Measurements from ENCODE around the gene BMERB1. TPM values are rescaled to one million over a fixed set of nuclear protein-coding genes. Genes with fewer than 3 reads are reported as not detected.
A peak's percentile ranks its signal among the peaks of the same experiment; 100 is the strongest.
"Not testable (repeated sequence)": the region's sequence is repeated elsewhere in the genome, so short reads cannot be mapped to it uniquely, and the experiment has no call there.

Gene BMERB1
- total RNA-seq (2014; rRNA removed; shearing (Covaris generic)) = 5.5 and 10.3 TPM in 2 replicates
- polyA plus RNA-seq (2015; cell fraction: cytosol; rRNA removed) = 7.0 and 9.0 TPM in 2 replicates
- polyA plus RNA-seq (2015; cell fraction: nucleus; rRNA removed) = 4.1 and 5.6 TPM in 2 replicates

DNA sequence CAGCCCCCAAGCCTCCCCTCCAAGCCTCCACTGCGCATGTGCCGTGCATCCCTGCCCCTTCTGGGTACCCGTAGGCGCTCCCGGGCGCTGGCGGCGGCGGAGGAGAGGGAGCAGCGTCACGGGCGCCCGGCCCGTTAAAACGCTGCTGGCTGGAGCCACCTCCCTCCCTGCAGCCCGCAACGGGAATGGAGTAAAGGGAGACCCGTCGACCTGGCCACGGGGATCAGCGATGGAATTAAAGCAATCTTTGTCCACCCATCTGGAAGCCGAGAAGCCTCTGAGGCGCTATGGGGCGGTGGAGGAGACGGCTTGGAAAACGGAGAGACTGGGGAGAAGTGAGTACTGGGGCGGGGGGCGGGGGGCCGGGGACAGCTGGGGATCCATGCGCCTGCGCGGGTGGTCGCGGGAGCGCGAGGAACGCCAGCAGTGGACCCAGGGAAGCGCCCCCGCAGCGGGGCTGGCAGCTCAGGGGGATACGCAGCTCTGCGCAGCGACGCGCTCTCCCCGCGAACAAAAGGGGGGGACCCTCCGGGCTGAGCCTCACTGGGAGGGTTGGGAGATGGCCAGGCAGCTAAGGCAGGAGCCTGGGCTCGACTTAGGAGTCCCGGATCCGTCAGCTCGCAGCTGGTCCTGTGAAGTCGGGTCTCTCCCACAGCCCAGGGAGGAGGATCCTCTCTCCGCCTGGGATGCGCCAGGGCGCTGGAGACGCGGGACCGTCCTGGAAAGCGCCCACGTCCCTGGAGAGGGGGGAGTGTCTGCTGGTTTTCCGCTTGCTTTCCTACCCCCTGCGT, at the start of gene BMERB1:
BMERB1 (plus strand) TSS at position 164 of the 791 bp plus-strand sequence; CDS start at position 230, 66 bp downstream.
- DNase-seq (ENCODE audit: low read depth) = peak; percentile 31

- DNase-seq (ENCODE audit: low read depth) = not testable (repeated sequence)
Measured at GRCh38 chr16:15388060-15388459, 46.3 kb upstream of the BMERB1 start.

DNA sequence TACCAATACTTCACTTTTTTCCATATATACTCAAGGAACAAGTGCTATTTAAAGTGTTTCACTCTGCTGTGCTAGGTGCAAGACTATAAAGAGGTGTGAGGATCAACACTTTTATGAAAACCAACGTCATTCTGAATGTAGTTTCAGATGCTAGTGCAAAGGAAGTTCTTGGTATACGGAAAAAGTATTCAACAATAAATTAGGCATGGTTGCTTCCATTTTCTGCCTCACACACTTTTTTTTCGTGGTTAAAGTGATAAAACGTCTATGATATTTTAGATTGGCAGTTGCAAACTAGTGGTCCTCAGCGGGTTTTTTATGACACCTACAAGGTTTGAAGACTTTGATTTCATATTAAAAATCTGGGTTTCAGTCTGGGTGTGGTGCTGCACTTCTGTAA, 44.5 kb upstream of the BMERB1 start:
- DNase-seq (ENCODE audit: low read depth) = not testable (repeated sequence)

- not testable (repeated sequence) for DNase-seq (ENCODE audit: low read depth)
Measured at GRCh38 chr16:15393025-15393424, 41.4 kb upstream of the BMERB1 start.

GRCh38 chr16:15395631-15396508, 38.5 kb upstream of the BMERB1 start, which contains the start of gene MPV17L:
MPV17L (plus strand) TSS chr16:15395754; CDS start chr16:15395898, 144 bp downstream.
- DNase-seq (ENCODE audit: low read depth) = not testable (repeated sequence)

DNA sequence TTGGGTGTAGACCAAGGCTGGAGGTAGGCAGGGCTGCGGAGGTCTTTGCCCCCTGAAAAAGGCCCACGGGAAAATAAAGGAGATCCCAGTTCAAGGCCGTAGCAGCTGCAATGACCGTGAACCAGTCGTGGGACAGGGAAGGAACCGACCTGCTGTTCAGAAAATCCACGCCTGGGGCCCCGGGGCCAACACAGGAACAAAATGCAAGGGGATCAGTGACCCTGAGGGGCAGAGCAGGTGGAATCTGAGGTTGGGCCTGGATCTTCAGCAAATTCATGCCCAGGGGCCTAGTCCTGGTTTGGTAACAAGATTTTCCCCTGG, 37.9 kb upstream of the BMERB1 start:
- DNase-seq (ENCODE audit: low read depth) = not testable (repeated sequence)

DNA sequence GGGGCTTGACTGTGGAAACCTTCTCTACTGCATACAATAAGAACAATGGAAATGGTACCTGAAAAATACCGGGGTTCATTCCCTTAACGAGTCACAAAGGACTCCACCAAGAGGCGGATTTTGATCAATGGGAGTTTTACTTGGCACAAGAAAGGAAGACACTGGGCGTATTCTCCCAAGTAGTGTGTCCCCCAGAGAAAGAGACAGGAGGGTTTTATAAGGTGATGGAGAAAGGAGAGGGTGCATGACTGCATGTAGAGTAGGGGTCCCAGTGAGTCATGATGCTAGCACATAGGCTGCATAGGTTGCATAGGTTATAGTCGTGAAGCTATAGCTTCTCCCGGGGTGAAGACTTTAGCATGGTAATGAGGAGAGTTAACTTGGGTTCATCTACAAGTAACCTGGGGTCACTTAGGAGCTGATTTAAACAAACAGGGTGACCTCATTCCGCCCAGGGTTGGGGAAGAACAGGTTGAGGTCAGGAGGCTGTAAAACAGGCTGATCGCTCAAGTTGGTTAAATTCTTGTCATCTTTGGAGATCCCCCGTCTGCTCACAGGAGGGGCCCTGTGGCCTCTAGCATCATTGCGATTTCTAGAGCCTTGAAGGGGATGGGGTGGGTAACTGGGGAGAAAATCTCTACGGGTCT, 37.3 kb upstream of the BMERB1 start:
- DNase-seq (ENCODE audit: low read depth) = no peak

DNA sequence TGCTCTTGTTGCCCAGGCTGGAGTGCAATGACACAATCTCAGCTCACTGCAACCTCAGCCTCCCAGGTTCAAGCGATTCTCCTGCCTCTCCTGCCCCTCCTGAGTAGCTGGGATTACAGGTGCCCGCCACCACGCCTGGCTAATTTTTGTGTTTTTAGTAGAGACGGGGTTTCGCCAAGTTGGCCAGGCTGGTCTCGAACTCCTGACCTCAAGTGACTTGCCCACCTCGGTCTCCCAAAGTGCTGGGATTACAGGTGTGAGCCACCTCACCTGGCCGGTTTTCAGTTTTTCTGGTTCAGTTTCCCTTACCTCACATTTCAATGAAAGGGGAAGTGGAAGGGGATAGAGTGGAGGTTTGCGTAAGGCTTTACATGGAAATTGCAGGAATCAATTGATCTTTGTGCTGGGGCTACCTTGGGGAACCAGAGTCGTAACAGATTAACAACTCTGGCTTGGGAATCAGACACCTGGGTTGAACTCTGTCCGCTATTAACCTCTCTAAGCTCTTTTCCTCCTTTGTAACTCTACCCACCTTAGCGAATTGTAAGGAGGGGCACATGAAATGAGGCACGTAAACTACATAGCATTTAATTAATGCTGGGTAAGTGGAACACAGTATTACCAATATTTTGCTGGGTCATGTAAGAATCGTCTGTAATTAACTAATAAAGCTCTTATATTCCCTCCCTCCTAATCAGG, 35.6 kb upstream of the BMERB1 start:
- DNase-seq (ENCODE audit: low read depth) = no peak

- no peak for DNase-seq (ENCODE audit: low read depth)
Measured at GRCh38 chr16:15399317-15399716, 35.1 kb upstream of the BMERB1 start.

- not testable (repeated sequence) for DNase-seq (ENCODE audit: low read depth)
Measured at GRCh38 chr16:15400314-15400713, 34.1 kb upstream of the BMERB1 start.

DNA sequence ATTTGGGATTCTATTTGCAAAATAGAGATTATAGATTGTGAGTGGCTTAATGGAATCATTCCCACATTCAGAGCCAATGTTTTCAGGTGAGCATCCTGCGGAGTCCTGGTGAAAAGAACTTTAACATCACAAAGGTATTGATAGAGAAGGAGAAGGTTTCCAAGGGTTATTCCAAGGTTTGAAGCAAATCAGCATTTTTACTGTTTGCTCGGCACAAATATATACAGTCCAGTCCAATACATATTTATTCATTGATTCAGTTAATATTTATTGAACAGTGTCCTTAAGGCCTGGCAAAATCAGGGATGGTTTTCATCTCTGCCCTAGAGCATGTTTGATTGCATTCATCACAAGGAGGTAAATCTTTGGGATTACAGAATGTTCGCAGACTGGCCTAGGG, 32.4 kb upstream of the BMERB1 start:
- no peak for DNase-seq (ENCODE audit: low read depth)

DNA sequence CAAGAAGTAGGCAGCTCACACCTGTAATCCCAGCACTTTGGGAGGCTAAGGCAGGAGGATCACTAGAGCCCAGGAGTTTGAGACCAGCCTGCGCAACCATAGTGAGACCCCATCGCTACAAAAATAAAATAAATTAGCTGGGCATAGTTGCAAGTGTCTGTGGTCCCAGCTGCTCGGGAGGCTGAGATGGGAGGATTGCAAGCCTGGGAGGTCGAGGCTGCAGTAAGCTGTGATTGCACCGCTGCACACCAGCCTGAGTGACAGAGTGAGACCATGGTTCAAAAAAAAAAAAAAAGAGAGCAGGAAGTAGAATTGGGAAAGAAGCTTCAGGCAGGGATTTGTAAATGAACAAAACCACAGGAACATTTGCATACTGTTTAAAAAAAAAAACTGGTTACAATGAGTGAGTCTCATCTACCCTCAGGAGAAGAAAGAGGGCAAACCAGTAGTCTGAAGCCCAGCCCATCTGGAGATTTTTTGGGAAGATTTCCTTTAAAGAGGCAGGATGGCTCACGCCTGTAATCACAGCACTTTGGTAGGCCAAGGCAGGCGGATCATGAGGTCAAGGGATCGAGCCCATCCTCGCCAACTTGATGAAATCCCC, 30.9 kb upstream of the BMERB1 start:
- peak; percentile 20 for DNase-seq (ENCODE audit: low read depth)

GRCh38 chr16:15404091-15404490, 30.3 kb upstream of the BMERB1 start:
- DNase-seq (ENCODE audit: low read depth) = not testable (repeated sequence)

DNA sequence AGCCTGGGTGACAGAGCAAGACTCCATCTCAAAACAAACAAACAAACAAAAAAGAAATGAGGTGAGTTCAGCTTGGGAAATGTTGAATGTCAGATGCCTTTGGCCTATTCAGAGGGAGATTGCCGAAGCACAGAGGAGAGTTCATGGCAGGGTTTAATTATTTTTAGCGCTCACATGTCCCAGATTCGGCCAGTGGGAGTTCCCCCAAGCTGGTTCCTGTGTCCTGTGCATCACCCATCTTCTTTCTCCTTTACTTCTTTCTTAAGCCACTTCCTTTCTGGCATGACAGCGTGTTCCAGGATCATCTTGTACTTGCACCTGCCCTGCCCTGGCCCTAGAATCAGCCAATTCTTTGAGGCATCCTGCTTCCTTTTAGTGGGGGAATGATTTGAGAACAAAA, 29.6 kb upstream of the BMERB1 start:
- DNase-seq (ENCODE audit: low read depth) = no peak

DNA sequence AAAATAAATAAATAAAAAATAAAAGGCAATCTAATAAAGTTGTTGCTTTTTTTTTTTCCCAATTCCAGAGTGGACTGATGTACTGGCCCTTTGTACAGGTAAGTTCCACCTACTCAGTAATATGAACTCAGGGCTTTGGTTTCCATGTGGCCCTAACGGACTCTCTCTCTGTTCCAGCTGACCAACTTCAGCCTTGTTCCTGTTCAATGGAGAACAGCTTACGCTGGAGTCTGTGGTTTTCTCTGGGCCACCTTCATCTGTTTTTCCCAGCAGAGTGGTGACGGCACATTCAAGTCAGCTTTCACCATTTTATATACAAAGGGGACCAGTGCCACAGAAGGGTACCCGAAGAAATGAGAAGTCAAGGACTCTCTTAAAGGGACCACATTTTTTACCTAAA, 26.6 kb upstream of the BMERB1 start:
- not testable (repeated sequence) for DNase-seq (ENCODE audit: low read depth)

DNA sequence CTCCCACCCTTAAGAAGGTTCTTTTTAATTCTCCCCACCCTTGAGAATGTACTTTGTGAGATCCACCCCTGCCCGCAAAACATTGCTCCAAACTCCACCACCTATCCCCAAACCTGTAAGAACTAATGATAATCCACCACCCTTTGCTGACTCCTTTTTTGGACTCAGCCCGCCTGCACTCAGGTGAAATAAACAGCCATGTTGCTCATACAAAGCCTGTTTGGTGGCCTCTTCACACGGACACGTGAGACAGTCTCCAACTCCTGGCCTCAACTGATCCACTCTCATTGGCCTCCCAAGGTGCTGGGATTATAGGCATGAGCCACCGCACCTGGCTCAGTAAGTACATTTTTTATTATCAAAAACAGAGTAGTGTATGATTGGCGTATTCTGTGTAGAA, 24.9 kb upstream of the BMERB1 start:
- DNase-seq (ENCODE audit: low read depth) = not testable (repeated sequence)

- DNase-seq (ENCODE audit: low read depth) = no peak
Measured at GRCh38 chr16:15415511-15415985, 18.8 kb upstream of the BMERB1 start.

GRCh38 chr16:15417197-15417596, 17.2 kb upstream of the BMERB1 start:
- no peak for DNase-seq (ENCODE audit: low read depth)

DNA sequence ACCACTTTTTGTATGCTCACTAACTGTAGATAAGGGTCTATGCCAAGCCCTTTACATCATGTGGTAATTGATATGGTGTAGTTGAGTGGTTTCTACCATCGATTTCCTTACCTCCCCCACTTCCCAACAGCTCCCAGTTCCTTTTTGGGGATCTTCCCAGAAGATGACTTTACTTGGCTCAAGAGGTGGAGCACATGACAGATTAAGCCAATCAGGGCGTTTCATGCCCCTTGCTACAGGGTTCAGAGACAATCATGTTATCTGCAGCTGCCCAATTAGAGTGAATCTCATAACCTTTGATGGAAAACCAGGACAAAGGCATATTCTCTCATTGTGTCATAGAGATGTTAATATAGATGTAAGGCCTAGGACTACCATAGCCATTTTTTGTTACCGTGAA, 16.2 kb upstream of the BMERB1 start:
- DNase-seq (ENCODE audit: low read depth) = no peak

DNA sequence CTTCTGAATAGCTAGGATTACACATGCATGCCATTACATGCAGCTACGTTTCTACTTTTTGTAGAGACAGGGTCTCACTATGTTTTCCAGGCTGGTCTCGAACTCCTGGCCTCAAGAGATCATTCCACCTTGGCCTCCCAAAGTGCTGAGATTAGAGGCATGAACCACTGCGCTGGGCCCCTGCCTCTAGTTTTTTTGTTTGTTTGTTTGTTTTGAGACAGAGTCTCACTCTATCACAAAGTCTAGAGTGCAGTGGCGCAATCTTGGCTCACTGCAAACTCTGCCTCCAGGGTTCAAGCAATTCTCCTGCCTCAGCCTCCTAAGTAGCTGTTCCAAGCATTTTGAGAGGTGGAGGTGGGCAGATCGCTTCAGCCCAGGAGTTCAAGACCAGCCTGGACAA, 12.7 kb upstream of the BMERB1 start:
- not testable (repeated sequence) for DNase-seq (ENCODE audit: low read depth)
